HFFc6 (cell line): ENCODE measurements around the gene TRIM2. TPM values are rescaled to one million over a fixed set of nuclear protein-coding genes. Genes with fewer than 3 reads are reported as not detected.

Experiments
- DNase-seq: peaks from one replicate; pipeline ENCODE4 v3.0.0-alpha.2; 2018
- H3K27ac Mint-ChIP-seq: 2 replicates; pipeline ENCODE4 v1.8.0; 2020; ENCODE audit warnings: mild to moderate bottlenecking, mixed read lengths
- H3K27me3 Mint-ChIP-seq: 2 replicates; pipeline ENCODE4 v1.8.0; 2021; ENCODE audit warnings: mild to moderate bottlenecking, moderate library complexity, mixed read lengths; ENCODE audit not compliant: insufficient read depth
- H3K36me3 Mint-ChIP-seq: 2 replicates; pipeline ENCODE4 v1.8.0; 2021; ENCODE audit warnings: low read depth, mixed read lengths
- H3K4me1 Mint-ChIP-seq: 2 replicates; pipeline ENCODE4 v1.8.0; 2020; ENCODE audit warnings: low read depth, mixed read lengths
- H3K4me3 Mint-ChIP-seq: 2 replicates; pipeline ENCODE4 v1.8.0; 2020; ENCODE audit warnings: mild to moderate bottlenecking, moderate library complexity, mixed read lengths
- H3K9me3 Mint-ChIP-seq: 2 replicates; pipeline ENCODE4 v1.8.0; 2020; ENCODE audit warnings: mild to moderate bottlenecking, mixed read lengths
- total RNA-seq, 6 experiments: library from RNA; stranded (reverse); fragmentation: NEBNext Ultra II Directional; extraction: Animal tissue kit (Norgen Biotek cat#: 25700); gene quantifications; 2 replicates in 1 of 6; 3 replicates in 5 of 6; pipeline ENCODE4 v1.2.3, GENCODE V29; 2021
- TF ChIP-seq, protein P1 (sequence below): fragments of 200-600 bp; sonication (generic); IDR thresholded peaks from 2 replicates; pipeline ENCODE4 v1.5.0; 2021; ENCODE audit warnings: antibody characterized with exemption, mild to moderate bottlenecking

TRIM2 gene
- total RNA-seq, 6 experiments from 2014 or later: 32.3 to 39.6 (median 34.9) TPM

DNA sequence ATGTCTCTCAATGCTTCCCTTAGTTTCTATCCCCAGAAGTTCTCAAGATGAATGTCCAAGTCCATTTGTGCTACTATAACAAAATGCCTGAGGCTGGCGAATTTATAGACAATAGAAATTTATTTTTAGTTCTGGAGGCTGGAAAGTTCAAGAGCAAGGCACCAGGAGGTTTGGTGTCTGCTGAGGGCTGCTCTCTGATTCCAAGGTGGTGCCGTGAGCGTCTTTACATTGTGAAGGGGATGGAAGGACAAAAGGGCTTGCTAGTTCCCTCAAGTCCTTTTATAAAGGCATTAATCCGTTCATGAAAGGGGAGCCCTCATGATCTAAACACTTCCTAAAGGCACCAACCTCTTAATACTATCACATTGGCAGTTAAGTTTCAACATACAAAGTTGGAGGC lies 12.3 kb downstream of the TRIM2 start:
- Mint-ChIP-seq H3K36me3 (no peaks in the 10 kb centered on the region), H3K9me3 (no peaks in the 10 kb centered on the region), H3K27me3 (no peaks in the 10 kb centered on the region), H3K4me1 (peaks cover 40% of the 10 kb centered on the region), H3K27ac (no peak overlapping the region), H3K4me3 (no peak overlapping the region)
- TF ChIP-seq, protein P1, sequence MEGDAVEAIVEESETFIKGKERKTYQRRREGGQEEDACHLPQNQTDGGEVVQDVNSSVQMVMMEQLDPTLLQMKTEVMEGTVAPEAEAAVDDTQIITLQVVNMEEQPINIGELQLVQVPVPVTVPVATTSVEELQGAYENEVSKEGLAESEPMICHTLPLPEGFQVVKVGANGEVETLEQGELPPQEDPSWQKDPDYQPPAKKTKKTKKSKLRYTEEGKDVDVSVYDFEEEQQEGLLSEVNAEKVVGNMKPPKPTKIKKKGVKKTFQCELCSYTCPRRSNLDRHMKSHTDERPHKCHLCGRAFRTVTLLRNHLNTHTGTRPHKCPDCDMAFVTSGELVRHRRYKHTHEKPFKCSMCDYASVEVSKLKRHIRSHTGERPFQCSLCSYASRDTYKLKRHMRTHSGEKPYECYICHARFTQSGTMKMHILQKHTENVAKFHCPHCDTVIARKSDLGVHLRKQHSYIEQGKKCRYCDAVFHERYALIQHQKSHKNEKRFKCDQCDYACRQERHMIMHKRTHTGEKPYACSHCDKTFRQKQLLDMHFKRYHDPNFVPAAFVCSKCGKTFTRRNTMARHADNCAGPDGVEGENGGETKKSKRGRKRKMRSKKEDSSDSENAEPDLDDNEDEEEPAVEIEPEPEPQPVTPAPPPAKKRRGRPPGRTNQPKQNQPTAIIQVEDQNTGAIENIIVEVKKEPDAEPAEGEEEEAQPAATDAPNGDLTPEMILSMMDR: no peak
- DNase-seq: no peak

DNA sequence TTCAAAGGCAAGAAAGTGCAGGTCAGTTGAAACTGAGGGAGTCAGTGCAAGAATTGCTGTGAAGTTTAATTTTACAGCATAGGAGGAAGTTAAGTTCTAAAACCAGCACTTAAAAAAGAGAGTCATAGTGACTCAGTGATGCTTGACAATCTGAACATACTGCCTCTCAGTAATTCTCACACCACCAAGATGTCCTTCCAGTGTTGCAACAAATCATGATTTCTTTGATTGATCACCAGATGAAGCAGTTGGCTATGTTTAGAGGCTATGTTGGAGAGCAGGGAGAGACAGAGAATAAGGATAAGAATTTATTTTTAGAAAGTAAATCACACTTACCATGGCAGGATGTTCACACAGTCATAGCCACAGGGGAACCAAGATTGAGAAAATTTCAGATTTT lies 13.2 kb downstream of the TRIM2 start:
- Mint-ChIP-seq H3K27ac (no peak overlapping the region), H3K27me3 (no peaks in the 10 kb centered on the region), H3K4me1 (peaks cover 34% of the 10 kb centered on the region), H3K36me3 (no peaks in the 10 kb centered on the region), H3K4me3 (no peak overlapping the region), H3K9me3 (no peaks in the 10 kb centered on the region)
- TF ChIP-seq, protein P1: no peak
- DNase-seq: no peak

DNA sequence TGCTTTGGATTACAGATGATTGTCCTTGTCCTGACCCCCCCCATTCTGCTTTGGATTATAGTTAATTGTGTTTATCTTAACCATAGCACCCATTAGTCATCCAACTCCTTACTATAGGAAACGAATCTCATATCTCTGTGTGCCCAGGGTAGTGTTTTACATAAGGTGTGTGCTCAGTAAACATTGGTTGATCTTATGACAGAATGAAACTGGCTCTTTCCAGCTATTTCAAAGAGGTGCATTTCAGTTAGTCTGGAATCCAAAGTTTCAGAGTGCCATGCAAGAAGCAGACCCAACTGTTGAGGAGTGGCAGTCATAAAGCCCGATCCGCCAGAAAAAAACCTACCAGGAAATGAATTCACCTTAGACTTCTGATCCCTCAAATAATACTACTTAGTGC lies 14.7 kb downstream of the TRIM2 start:
- no peak for DNase-seq
- Mint-ChIP-seq H3K27ac (no peak overlapping the region), H3K4me1 (peaks cover 30% of the 10 kb centered on the region), H3K27me3 (no peaks in the 10 kb centered on the region), H3K36me3 (no peaks in the 10 kb centered on the region), H3K4me3 (no peak overlapping the region), H3K9me3 (no peaks in the 10 kb centered on the region)
- TF ChIP-seq, protein P1: no peak

DNA sequence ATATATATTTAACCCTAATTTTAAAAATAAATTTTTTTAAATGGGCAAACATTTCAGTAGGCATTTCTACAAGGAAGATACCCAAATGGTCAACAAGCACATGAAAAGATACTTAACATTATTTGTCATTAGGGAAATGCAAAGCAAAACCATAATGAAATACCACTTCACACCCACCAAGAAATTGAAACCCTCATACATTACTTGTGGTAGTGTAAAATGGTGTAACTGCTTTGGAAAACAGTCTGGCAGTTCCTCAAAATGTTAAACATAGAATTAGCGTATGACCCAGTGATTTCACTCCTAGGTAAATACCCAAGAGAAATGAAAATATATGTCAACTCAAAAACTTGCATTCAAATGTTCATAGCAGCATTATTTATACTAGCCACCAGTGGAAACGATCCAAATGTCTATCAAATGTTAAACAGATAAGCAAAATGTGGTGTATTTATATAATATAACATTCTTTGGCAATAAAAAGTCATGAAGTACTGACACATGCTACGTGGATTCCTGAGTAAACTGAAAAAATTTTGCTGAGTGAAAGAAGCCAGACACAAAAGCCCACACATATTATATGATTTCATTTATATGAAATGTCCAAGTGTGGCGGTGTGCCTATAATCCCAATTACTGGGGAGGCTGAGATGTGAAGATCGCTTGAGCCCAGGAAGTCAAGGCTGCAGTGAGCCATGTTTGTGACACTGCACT lies 16.6 kb downstream of the TRIM2 start:
- no peak for DNase-seq
- Mint-ChIP-seq H3K27me3 (no peaks in the 10 kb centered on the region), H3K36me3 (peaks cover 15% of the 10 kb centered on the region), H3K4me3 (peak overlapping the region; percentile 97; the same call in 1 of the 2 replicates), H3K9me3 (no peaks in the 10 kb centered on the region), H3K4me1 (peaks cover 46% of the 10 kb centered on the region), H3K27ac (peak overlapping the region; percentile 99)
- TF ChIP-seq, protein P1: no peak

DNA sequence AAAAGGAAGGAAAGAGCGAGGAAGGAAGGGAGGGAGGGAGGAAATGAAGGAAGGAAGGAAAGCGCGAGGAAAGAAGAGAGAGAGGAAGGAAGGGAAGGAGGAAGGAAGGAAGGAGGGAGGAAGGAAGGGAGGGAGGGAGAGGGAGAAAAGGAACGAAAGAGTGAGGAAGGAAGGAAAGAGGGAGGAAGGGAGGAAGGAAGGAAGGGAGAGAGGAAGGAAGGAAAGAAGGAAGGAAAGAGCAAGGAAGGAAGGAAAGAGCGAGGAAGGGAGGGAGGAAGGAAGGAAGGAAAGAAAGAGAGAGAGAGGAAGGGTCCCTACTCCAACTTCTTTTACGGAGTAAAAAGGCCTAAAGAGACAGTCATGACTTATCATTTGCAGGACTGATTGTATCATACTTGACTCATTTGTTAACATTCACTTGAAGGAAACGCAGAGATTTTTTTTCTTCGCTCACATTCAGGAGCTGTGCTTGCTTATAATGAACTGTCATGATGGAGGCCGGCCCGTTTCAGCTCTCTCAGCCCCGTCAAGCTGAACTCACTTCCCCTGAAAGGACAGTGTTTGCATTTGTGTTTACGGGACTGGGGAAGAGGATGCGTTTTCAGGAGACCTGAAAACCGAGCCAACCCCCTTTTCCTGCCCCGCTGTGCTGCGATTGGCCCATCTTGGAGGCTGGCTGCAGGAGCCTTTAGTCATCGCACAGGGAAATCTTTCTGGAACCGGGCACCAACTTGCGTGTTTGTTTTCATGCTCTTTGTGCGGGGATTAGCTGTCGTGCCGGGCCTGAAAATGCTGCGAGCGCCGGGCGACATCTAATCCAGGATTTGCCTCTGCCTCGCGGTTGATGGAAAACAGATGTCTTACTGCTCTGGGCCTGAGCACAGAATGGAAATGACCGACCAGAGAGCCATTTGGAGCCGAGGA lies 17.8 kb downstream of the TRIM2 start:
- TF ChIP-seq, protein P1: no peak
- no peaks in the 10 kb centered on the region for H3K27me3 Mint-ChIP-seq
- H3K27ac Mint-ChIP-seq: peak overlapping the region; percentile 99
- H3K36me3 Mint-ChIP-seq: peaks cover 25% of the 10 kb centered on the region
- H3K4me3 Mint-ChIP-seq: peak overlapping the region; percentile 97
- H3K9me3 Mint-ChIP-seq: no peaks in the 10 kb centered on the region
- DNase-seq: peak; percentile 82
- peaks cover 44% of the 10 kb centered on the region for H3K4me1 Mint-ChIP-seq
